Neural cell (in vitro differentiated cells): ENCODE results near the gene PMEPA1. TPM values are rescaled to one million over a fixed set of nuclear protein-coding genes. Genes with fewer than 3 reads are reported as not detected.

Experiments
- H2AFZ ChIP-seq: fragments of 200-600, 300-800 bp; sonication (generic), shearing (Covaris generic); 2 replicates; pipeline ENCODE4 v1.6.0; 2014; ENCODE audit warnings: low read depth, mild to moderate bottlenecking, antibody characterized with exemption, low read length, moderate library complexity
- H3F3A ChIP-seq: fragments of 200-600 bp; shearing (Covaris generic); 2 replicates; pipeline ENCODE4 v1.6.1; 2016; ENCODE audit warnings: mild to moderate bottlenecking, moderate library complexity, mixed read lengths, antibody characterized with exemption, low read length; ENCODE audit not compliant: insufficient read depth, poor library complexity, severe bottlenecking
- H3K27ac ChIP-seq: fragments of 200-600, 300-800 bp; sonication (generic), shearing (Covaris generic); 2 replicates; pipeline ENCODE4 v1.5.1; 2014; ENCODE audit warnings: mild to moderate bottlenecking, low read length, moderate library complexity
- H3K27me3 ChIP-seq: fragments of 300-800, 200-600 bp; sonication (generic), shearing (Covaris generic); 2 replicates; pipeline ENCODE4 v1.6.0; 2014; ENCODE audit warnings: mild to moderate bottlenecking, low read depth, low read length, moderate library complexity; ENCODE audit not compliant: insufficient read depth
- H3K36me3 ChIP-seq: fragments of 300-800, 200-600 bp; sonication (generic), shearing (Covaris generic); 2 replicates; pipeline ENCODE4 v1.5.1; 2014; ENCODE audit warnings: mild to moderate bottlenecking, antibody characterized with exemption, low read length, moderate library complexity; ENCODE audit not compliant: insufficient read depth
- H3K4me2 ChIP-seq: fragments of 300-800, 200-600 bp; sonication (generic), shearing (Covaris generic); 2 replicates; pipeline ENCODE4 v1.6.0; 2014; ENCODE audit warnings: mild to moderate bottlenecking, low read length
- H3K4me3 ChIP-seq: fragments of 300-800, 200-600 bp; sonication (generic), shearing (Covaris generic); 2 replicates; pipeline ENCODE4 v1.5.1; 2014; ENCODE audit warnings: mild to moderate bottlenecking, low read length, moderate library complexity
- H3K79me2 ChIP-seq: fragments of 200-600 bp; shearing (Covaris generic); replicated peaks from 2 replicates; pipeline ENCODE4 v1.6.0; 2014; ENCODE audit warnings: mild to moderate bottlenecking, low read length, moderate library complexity; ENCODE audit not compliant: insufficient read depth
- H3K9ac ChIP-seq: fragments of 300-800, 200-600 bp; sonication (generic), shearing (Covaris generic); 2 replicates; pipeline ENCODE4 v1.6.1; 2016; ENCODE audit warnings: mild to moderate bottlenecking, low read length, mixed read lengths
- H3K9me2 ChIP-seq: fragments of 200-600 bp; shearing (Covaris generic); 2 replicates; pipeline ENCODE4 v1.6.1; 2016; ENCODE audit warnings: mild to moderate bottlenecking, low read length, mixed read lengths; ENCODE audit not compliant: insufficient read depth
- H3K9me3 ChIP-seq: fragments of 200-600, 300-800 bp; sonication (generic), shearing (Covaris generic); 2 replicates; pipeline ENCODE4 v1.6.1; 2016; ENCODE audit warnings: mild to moderate bottlenecking, mixed run types, low read length, moderate library complexity, mixed read lengths
- H4K20me1 ChIP-seq: fragments of 200-600 bp; shearing (Covaris generic); 2 replicates; pipeline ENCODE4 v1.6.1; 2016; ENCODE audit warnings: mild to moderate bottlenecking, mixed run types; ENCODE audit not compliant: insufficient read depth
- EP300 ChIP-seq: fragments of 450-650 bp; conservative IDR thresholded peaks from 2 replicates; pipeline ENCODE4 v1.6.1; 2014; ENCODE audit warnings: antibody characterized with exemption, mild to moderate bottlenecking, moderate library complexity; ENCODE audit not compliant: poor library complexity, severe bottlenecking
- MXI1 ChIP-seq: fragments of 450-650 bp; conservative IDR thresholded peaks from 2 replicates; pipeline ENCODE4 v1.6.1; 2014; ENCODE audit warnings: antibody characterized with exemption, mild to moderate bottlenecking; ENCODE audit not compliant: poor library complexity, severe bottlenecking
- POLR2AphosphoS5 ChIP-seq: IDR thresholded peaks from 2 replicates; pipeline ENCODE4 v1.6.1; 2012
- RAD21 ChIP-seq: fragments of 450-650 bp; conservative IDR thresholded peaks from 2 replicates; pipeline ENCODE4 v1.6.1; 2014; ENCODE audit warnings: antibody characterized with exemption, mild to moderate bottlenecking, moderate library complexity
- SMC3 ChIP-seq: fragments of 450-650 bp; conservative IDR thresholded peaks from 2 replicates; pipeline ENCODE4 v1.6.1; 2014; ENCODE audit warnings: antibody characterized with exemption, mild to moderate bottlenecking, moderate library complexity; ENCODE audit not compliant: poor library complexity
- polyA plus RNA-seq: library from polyadenylated mRNA; depleted of rRNA; stranded (reverse); fragments of >200 nt; gene quantifications from 2 replicates; pipeline ENCODE4 v1.2.3, GENCODE V29; 2014
- TF ChIP-seq, protein P1 (sequence below): fragments of 450-650 bp; IDR thresholded peaks from 2 replicates; pipeline ENCODE4 v1.5.1; 2014; ENCODE audit warnings: antibody characterized with exemption, mild to moderate bottlenecking, moderate library complexity; ENCODE audit not compliant: poor library complexity, severe bottlenecking
- TF ChIP-seq, protein P2 (sequence below): IDR thresholded peaks from 2 replicates; pipeline ENCODE4 v1.6.1; 2012; ENCODE audit warnings: borderline replicate concordance

The PMEPA1 gene
- polyA plus RNA-seq, 1 donor from 2014 or later = 5.0 TPM

DNA sequence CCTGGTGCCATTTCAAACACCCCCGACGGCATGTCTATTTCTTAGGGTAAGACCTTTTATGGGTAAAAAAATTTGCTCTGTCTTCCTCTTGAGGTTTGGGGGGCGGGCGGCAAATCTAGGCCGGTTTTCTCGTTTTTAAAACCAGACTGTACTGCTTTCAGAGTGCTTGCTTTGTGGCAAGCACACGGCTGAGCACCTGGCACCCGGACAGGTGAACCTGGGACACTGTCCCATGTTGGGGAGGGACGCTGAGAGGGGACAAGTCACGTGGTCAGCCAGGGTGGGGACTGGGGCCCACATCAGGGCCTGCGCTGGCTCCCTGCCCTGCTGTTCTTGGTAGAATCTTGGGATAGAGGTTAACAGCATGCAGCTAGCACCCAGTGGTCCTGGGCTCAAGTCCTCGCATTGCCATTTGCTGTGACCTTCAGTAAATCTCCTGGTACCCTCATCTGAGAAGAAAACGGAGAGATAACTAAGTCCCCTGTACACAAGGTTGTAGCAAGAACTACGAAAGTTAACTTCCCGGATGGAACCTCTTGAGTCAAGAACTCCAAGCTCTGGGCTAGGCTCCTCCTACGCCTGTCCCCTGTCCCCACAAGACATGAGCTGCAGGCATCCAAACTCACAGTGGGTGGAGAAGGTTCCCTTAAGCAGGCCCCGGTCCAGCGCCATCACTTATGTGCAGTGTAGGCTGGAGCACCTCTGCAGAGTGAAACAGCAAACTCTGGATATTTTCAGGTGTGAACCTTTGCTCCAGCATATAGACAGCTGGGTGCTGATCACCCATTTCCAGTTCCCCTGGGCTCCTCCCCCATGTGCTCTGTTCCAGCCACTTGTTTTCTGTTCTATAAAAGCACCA is 41.7 kb downstream of the PMEPA1 start:
- H3K79me2 ChIP-seq = peaks cover 7% of the 10 kb centered on the region
- H3K9me2 ChIP-seq = no peaks in the 10 kb centered on the region
- no peak overlapping the region for H3K4me2 ChIP-seq
- no peaks in the 10 kb centered on the region for H4K20me1 ChIP-seq
- no peak overlapping the region for H2AFZ ChIP-seq
- H3F3A ChIP-seq = no peaks in the 10 kb centered on the region
- H3K27me3 ChIP-seq = no peaks in the 10 kb centered on the region
- TF ChIP-seq SMC3 = no peak
- TF ChIP-seq, protein P1, sequence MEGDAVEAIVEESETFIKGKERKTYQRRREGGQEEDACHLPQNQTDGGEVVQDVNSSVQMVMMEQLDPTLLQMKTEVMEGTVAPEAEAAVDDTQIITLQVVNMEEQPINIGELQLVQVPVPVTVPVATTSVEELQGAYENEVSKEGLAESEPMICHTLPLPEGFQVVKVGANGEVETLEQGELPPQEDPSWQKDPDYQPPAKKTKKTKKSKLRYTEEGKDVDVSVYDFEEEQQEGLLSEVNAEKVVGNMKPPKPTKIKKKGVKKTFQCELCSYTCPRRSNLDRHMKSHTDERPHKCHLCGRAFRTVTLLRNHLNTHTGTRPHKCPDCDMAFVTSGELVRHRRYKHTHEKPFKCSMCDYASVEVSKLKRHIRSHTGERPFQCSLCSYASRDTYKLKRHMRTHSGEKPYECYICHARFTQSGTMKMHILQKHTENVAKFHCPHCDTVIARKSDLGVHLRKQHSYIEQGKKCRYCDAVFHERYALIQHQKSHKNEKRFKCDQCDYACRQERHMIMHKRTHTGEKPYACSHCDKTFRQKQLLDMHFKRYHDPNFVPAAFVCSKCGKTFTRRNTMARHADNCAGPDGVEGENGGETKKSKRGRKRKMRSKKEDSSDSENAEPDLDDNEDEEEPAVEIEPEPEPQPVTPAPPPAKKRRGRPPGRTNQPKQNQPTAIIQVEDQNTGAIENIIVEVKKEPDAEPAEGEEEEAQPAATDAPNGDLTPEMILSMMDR = no peak
- no peak for TF ChIP-seq POLR2AphosphoS5
- TF ChIP-seq, protein P2, sequence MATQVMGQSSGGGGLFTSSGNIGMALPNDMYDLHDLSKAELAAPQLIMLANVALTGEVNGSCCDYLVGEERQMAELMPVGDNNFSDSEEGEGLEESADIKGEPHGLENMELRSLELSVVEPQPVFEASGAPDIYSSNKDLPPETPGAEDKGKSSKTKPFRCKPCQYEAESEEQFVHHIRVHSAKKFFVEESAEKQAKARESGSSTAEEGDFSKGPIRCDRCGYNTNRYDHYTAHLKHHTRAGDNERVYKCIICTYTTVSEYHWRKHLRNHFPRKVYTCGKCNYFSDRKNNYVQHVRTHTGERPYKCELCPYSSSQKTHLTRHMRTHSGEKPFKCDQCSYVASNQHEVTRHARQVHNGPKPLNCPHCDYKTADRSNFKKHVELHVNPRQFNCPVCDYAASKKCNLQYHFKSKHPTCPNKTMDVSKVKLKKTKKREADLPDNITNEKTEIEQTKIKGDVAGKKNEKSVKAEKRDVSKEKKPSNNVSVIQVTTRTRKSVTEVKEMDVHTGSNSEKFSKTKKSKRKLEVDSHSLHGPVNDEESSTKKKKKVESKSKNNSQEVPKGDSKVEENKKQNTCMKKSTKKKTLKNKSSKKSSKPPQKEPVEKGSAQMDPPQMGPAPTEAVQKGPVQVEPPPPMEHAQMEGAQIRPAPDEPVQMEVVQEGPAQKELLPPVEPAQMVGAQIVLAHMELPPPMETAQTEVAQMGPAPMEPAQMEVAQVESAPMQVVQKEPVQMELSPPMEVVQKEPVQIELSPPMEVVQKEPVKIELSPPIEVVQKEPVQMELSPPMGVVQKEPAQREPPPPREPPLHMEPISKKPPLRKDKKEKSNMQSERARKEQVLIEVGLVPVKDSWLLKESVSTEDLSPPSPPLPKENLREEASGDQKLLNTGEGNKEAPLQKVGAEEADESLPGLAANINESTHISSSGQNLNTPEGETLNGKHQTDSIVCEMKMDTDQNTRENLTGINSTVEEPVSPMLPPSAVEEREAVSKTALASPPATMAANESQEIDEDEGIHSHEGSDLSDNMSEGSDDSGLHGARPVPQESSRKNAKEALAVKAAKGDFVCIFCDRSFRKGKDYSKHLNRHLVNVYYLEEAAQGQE = no peak
- TF ChIP-seq RAD21 = no peak
- no peak for TF ChIP-seq MXI1
- TF ChIP-seq EP300 = no peak
- H3K9me3 ChIP-seq = no peaks in the 10 kb centered on the region
- H3K27ac ChIP-seq = no peak overlapping the region
- no peak overlapping the region for H3K9ac ChIP-seq
- H3K36me3 ChIP-seq = no peaks in the 10 kb centered on the region
- H3K4me3 ChIP-seq = no peak overlapping the region

DNA sequence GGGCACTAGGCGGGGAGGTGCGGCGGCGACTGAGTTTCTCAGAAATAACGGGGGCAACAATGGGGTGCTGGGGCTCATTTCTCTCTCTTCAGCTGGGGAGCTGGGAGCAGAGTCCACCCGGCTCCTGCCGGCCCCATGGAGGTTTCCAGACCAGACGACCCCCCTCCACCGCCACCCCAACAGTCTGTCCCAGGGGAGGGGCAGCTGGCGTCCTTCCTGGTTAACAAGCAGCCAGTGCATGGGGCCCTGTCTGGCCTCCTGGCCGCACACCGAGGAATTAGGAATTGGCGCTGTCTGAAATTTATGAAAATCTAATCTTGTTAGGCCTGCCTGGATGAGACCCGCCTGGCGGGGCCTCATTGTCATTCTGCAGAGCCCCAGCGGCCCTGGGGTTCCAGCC is 42.4 kb downstream of the PMEPA1 start:
- Histone ChIP-seq H3K9me3 (no peaks in the 10 kb centered on the region), H3K27me3 (no peaks in the 10 kb centered on the region), H3K79me2 (peaks cover 7% of the 10 kb centered on the region), H3K4me2 (no peak overlapping the region), H3K36me3 (no peaks in the 10 kb centered on the region), H4K20me1 (no peaks in the 10 kb centered on the region), H3K4me3 (no peak overlapping the region), H2AFZ (no peak overlapping the region), H3F3A (no peaks in the 10 kb centered on the region), H3K9me2 (no peaks in the 10 kb centered on the region), H3K27ac (no peak overlapping the region), H3K9ac (no peak overlapping the region)
- TF ChIP-seq MXI1 = no peak
- TF ChIP-seq RAD21 = no peak
- TF ChIP-seq, protein P1 = no peak
- TF ChIP-seq, protein P2 = no peak
- no peak for TF ChIP-seq EP300
- no peak for TF ChIP-seq POLR2AphosphoS5
- TF ChIP-seq SMC3 = no peak
